Measurements from ENCODE around the gene PRKAG1. TPM values are rescaled to one million over a fixed set of nuclear protein-coding genes. Genes with fewer than 3 reads are reported as not detected.

Gene PRKAG1
- total RNA-seq, 1 experiment from 2014 or later = 80.3 TPM

GRCh38 chr12:48998497-48999353 is 19.9 kb downstream of the PRKAG1 start:
- BruUV-seq (replicated peaks) = no TSS peak
- Mint-ChIP-seq H3K27ac (ENCODE audit: low read depth, unreplicated experiment) (no peak overlapping the region), H3K27me3 (ENCODE audit: insufficient read depth, unreplicated experiment) (no peaks in the 10 kb centered on the region), H3K36me3 (ENCODE audit: insufficient read depth, unreplicated experiment) (peaks cover 28% of the 10 kb centered on the region), H3K4me1 (ENCODE audit: insufficient read depth, unreplicated experiment) (peaks cover 14% of the 10 kb centered on the region), H3K9me3 (ENCODE audit: unreplicated experiment) (no peaks in the 10 kb centered on the region), H3K4me3 (ENCODE audit: unreplicated experiment) (no peak overlapping the region)
- intact Hi-C loops (cut with micrococcal nuclease) = loop anchor here (10.0 kb wide), 1 partner anchor 104 kb away; no protein-coding TSS in a partner anchor
- DNase-seq (ENCODE audit: unreplicated experiment) = peak; percentile 49
- ChIA-PET CTCF (interaction anchor here (0.6 to 2.4 kb wide), 3 partner anchors 11 to 29 kb away, joined by 3 to 14 read pairs (median 7); partner anchors contain the start of gene WNT1), POLR2A (interaction anchor here (0.8 to 1.2 kb wide), 2 partner anchors 19 to 146 kb away, joined by 3 read pairs; no protein-coding TSS in a partner anchor)
- TF ChIP-seq CTCF (IDR thresholded peaks at IDR 0.05; ENCODE audit: unreplicated experiment) = no peak

GRCh38 chr12:48997719-48998496 is 20.7 kb downstream of the PRKAG1 start:
- no peak for DNase-seq (ENCODE audit: unreplicated experiment)
- intact Hi-C loops (cut with micrococcal nuclease) = loop anchor here (10.0 kb wide), 1 partner anchor 103 kb away; no protein-coding TSS in a partner anchor
- TF ChIP-seq CTCF (IDR thresholded peaks at IDR 0.05; ENCODE audit: unreplicated experiment) = no peak
- peaks cover 22% of the 10 kb centered on the region for H3K36me3 Mint-ChIP-seq (ENCODE audit: insufficient read depth, unreplicated experiment)
- H3K27ac Mint-ChIP-seq (ENCODE audit: low read depth, unreplicated experiment) = no peak overlapping the region
- POLR2A ChIA-PET = interaction anchor here (0.8 kb wide), 1 partner anchor 145 kb away, joined by 3 read pairs; no protein-coding TSS in a partner anchor
- H3K27me3 Mint-ChIP-seq (ENCODE audit: insufficient read depth, unreplicated experiment) = no peaks in the 10 kb centered on the region
- H3K4me1 Mint-ChIP-seq (ENCODE audit: insufficient read depth, unreplicated experiment) = peaks cover 14% of the 10 kb centered on the region
- H3K4me3 Mint-ChIP-seq (ENCODE audit: unreplicated experiment) = no peak overlapping the region
- CTCF ChIA-PET = interaction anchor here (0.8 to 2.4 kb wide), 5 partner anchors 10 to 203 kb away, joined by 3 to 14 read pairs (median 6); partner anchors contain the start of gene DDX23
- no peaks in the 10 kb centered on the region for H3K9me3 Mint-ChIP-seq (ENCODE audit: unreplicated experiment)
- BruUV-seq (replicated peaks) = no TSS peak

GRCh38 chr12:48996794-48997718 is 21.5 kb downstream of the PRKAG1 start:
- H3K4me3 Mint-ChIP-seq (ENCODE audit: unreplicated experiment) = no peak overlapping the region
- CTCF ChIA-PET = interaction anchor here (0.8 to 2.4 kb wide), 8 partner anchors 9 to 202 kb away, joined by 3 to 14 read pairs (median 4); partner anchors contain the start of genes DDX23 and RND1
- intact Hi-C loops (cut with micrococcal nuclease) = loop anchor here (10.0 kb wide), 1 partner anchor 102 kb away; no protein-coding TSS in a partner anchor

More at GRCh38 chr12:48996794-48997718, 21.5 kb downstream of the PRKAG1 start:
- H3K4me1 Mint-ChIP-seq (ENCODE audit: insufficient read depth, unreplicated experiment) = peaks cover 14% of the 10 kb centered on the region
- TF ChIP-seq CTCF (IDR thresholded peaks at IDR 0.05; ENCODE audit: unreplicated experiment) = no peak
- H3K9me3 Mint-ChIP-seq (ENCODE audit: unreplicated experiment) = no peaks in the 10 kb centered on the region
- BruUV-seq (replicated peaks) = no TSS peak
- H3K36me3 Mint-ChIP-seq (ENCODE audit: insufficient read depth, unreplicated experiment) = peaks cover 13% of the 10 kb centered on the region
- no peak overlapping the region for H3K27ac Mint-ChIP-seq (ENCODE audit: low read depth, unreplicated experiment)
- POLR2A ChIA-PET = interaction anchor here (0.6 to 1.7 kb wide), 2 partner anchors 144 to 150 kb away, joined by 3 to 5 read pairs; no protein-coding TSS in a partner anchor
- no peaks in the 10 kb centered on the region for H3K27me3 Mint-ChIP-seq (ENCODE audit: insufficient read depth, unreplicated experiment)
- no peak for DNase-seq (ENCODE audit: unreplicated experiment)

Measured in MCF 10A (cell line).